NCI-H1694 (cell line): ENCODE measurements around the gene MALRD1.

ENCODE experiments used
- DNase-seq: peaks from one replicate; lab custom pipeline; 2025; lab: John Stamatoyannopoulos, UW

The MALRD1 gene

GRCh38 chr10:19048489-19048888 lies at the start of gene MALRD1:
TSS of gene MALRD1 (plus strand) at chr10:19048801. CDS start at chr10:19048939, 138 bp downstream.
- no peak for DNase-seq

- DNase-seq = no peak
Observed at GRCh38 chr10:19003341-19003740, 45.3 kb upstream of the MALRD1 start.

- no peak for DNase-seq
Observed at GRCh38 chr10:19012111-19012510, 36.5 kb upstream of the MALRD1 start.

GRCh38 chr10:19014034-19014433 lies 34.6 kb upstream of the MALRD1 start:
- DNase-seq = no peak

GRCh38 chr10:19014498-19014897 lies 34.1 kb upstream of the MALRD1 start:
- DNase-seq = no peak

GRCh38 chr10:19017116-19017890 lies 31.3 kb upstream of the MALRD1 start:
- DNase-seq = no peak

- no peak for DNase-seq
Observed at GRCh38 chr10:19021162-19021561, 27.4 kb upstream of the MALRD1 start.

- DNase-seq = no peak
Observed at GRCh38 chr10:19024611-19025010, 24.0 kb upstream of the MALRD1 start.

GRCh38 chr10:19031763-19032162 lies 16.8 kb upstream of the MALRD1 start:
- no peak for DNase-seq

GRCh38 chr10:19033741-19034140 lies 14.9 kb upstream of the MALRD1 start:
- DNase-seq = no peak

GRCh38 chr10:19041171-19041570 lies 7.4 kb upstream of the MALRD1 start:
- no peak for DNase-seq

- no peak for DNase-seq
Observed at GRCh38 chr10:19043431-19043830, 5.2 kb upstream of the MALRD1 start.

GRCh38 chr10:19046679-19047078 lies 1.9 kb upstream of the MALRD1 start:
- DNase-seq = no peak

- DNase-seq = no peak
Observed at GRCh38 chr10:19048891-19049290, 290 bp downstream of the MALRD1 start.

- no peak for DNase-seq
Observed at GRCh38 chr10:19049567-19049966, 966 bp downstream of the MALRD1 start.

- no peak for DNase-seq
Observed at GRCh38 chr10:19054289-19054835, 5.8 kb downstream of the MALRD1 start.

- DNase-seq = no peak
Observed at GRCh38 chr10:19058046-19058445, 9.4 kb downstream of the MALRD1 start.

GRCh38 chr10:19063986-19064385 lies 15.4 kb downstream of the MALRD1 start:
- no peak for DNase-seq

- DNase-seq = no peak
Observed at GRCh38 chr10:19071946-19072345, 23.3 kb downstream of the MALRD1 start.

GRCh38 chr10:19077276-19077675 lies 28.7 kb downstream of the MALRD1 start:
- no peak for DNase-seq

GRCh38 chr10:19096501-19097073 lies 48.0 kb downstream of the MALRD1 start:
- DNase-seq = no peak

GRCh38 chr10:19097151-19097550 lies 48.5 kb downstream of the MALRD1 start:
- DNase-seq = no peak

- DNase-seq = no peak
Observed at GRCh38 chr10:19098803-19099202, 50.2 kb downstream of the MALRD1 start.

- no peak for DNase-seq
Observed at GRCh38 chr10:19107406-19107805, 58.8 kb downstream of the MALRD1 start.
